ACC112 (cell line): ENCODE measurements around the gene HCN2.

Experiments used
- H2AFZ ChIP-seq: fragments of 200-600 bp; sonication (generic); one replicate; pipeline ENCODE4 v1.6.0; 2017; ENCODE audit warnings: antibody characterized with exemption, low read length; ENCODE audit not compliant: unreplicated experiment
- H3K27ac ChIP-seq: fragments of 200-600 bp; sonication (generic); 2 replicates; pipeline ENCODE4 v1.5.1; 2014; ENCODE audit warnings: low read depth, mild to moderate bottlenecking, antibody characterized with exemption, low read length, moderate library complexity
- H3K27me3 ChIP-seq: fragments of 200-600 bp; sonication (generic); 2 replicates; pipeline ENCODE4 v1.6.1; 2014; ENCODE audit warnings: mild to moderate bottlenecking, antibody characterized with exemption, low read length, moderate library complexity, mixed read lengths; ENCODE audit not compliant: insufficient read depth
- H3K36me3 ChIP-seq: fragments of 200-600 bp; sonication (generic); 2 replicates; pipeline ENCODE4 v1.6.1; 2016; ENCODE audit warnings: mild to moderate bottlenecking, antibody characterized with exemption, low read length, moderate library complexity, mixed read lengths; ENCODE audit not compliant: insufficient read depth
- H3K4me1 ChIP-seq: fragments of 200-600 bp; sonication (generic); one replicate; pipeline ENCODE4 v1.6.1; 2016; ENCODE audit warnings: low read length, mixed read lengths; ENCODE audit not compliant: insufficient read depth, unreplicated experiment, control insufficient read depth
- H3K4me3 ChIP-seq: fragments of 200-600 bp; sonication (generic); 2 replicates; pipeline ENCODE4 v1.5.1; 2014; ENCODE audit warnings: mild to moderate bottlenecking, low read depth, low read length
- H3K79me2 ChIP-seq: fragments of 200-600 bp; sonication (generic); one replicate; pipeline ENCODE4 v1.6.0; 2016; ENCODE audit warnings: low read length; ENCODE audit not compliant: control insufficient read depth, unreplicated experiment, insufficient read depth

The HCN2 gene

DNA sequence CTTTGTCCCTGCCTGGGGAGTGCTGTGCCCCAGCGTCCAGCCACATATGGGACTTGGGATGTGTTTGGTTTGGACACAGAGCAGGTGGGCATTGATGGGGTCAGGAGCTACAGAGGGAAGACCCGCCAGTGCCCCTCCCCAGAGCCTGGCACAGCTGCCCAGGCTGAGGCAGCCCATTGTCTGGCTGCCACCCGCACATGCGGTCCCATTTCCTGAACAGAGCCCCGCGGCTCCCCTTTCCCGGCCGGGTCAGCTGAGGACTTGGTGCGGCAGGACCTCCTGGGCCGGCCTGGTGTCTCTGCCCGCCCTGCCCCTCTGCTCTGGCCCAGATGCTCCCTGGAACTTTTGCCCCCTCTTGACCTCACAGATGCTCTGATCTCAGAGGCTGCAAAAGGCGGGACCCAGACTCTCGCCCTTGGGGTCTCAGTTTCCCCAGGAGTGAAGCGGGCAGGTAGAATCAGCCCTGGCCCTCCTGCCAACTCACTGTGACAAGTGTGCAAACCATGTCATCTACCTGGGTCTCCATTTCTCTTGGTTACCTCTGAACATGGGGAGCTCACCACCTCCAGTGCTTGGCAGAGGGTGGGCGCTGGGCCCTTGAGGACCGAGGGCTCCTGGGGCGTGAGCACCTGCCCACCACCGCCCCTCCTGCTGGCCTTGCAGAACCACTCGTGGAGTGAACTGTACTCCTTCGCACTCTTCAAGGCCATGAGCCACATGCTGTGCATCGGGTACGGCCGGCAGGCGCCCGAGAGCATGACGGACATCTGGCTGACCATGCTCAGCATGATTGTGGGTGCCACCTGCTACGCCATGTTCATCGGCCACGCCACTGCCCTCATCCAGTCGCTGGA is 17.8 kb downstream of the HCN2 start:
- no peak overlapping the region for H2AFZ ChIP-seq
- no peak overlapping the region for H3K4me3 ChIP-seq
- no peaks in the 10 kb centered on the region for H3K36me3 ChIP-seq
- H3K79me2 ChIP-seq, result no peaks in the 10 kb centered on the region
- H3K27me3 ChIP-seq, result no peaks in the 10 kb centered on the region
- H3K4me1 ChIP-seq, result peaks cover 18% of the 10 kb centered on the region
- H3K27ac ChIP-seq, result no peak overlapping the region

DNA sequence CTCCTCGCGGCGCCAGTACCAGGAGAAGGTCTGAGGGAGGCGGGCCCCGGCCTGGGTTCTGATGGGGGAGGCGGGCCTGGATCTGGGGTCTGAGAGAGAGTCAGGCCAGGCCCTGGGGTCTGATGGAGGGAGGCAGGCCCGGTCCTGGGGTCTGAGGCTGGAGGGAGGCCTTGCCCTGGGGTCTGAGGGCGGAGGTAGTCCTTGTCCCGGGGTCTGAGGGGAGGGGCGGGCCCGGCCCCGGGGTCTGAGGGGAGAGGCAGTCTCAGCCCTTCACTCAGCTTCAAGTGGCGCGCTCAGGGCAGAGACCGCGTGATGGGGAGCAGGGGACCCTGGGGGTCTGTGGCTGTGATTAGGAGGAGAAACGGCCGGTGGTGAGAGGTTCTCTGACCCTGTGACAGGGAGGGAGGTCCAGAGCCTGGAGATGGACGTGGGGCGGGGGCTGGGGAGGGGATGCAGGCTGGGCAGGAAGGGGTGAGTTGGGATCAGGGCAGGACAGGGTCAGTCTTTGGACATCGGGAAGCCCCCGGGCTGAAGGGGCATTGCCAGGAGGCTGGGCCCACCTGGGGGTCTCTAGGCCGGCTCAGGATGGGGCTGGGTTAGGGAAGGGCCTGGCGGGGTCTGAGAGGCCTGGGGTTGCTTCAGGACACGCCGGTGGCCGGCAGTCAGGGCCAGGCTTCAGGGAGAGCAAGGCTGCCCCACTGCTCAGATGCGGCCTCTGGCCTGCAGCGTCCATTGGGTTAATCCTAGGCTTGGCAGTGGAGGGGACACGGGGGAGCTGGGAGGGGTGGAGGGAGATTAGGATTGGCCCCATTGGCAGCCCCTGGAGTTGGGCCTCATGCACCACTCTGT is 18.7 kb downstream of the HCN2 start:
- H3K4me3 ChIP-seq, result no peak overlapping the region
- H3K36me3 ChIP-seq, result no peaks in the 10 kb centered on the region
- no peak overlapping the region for H3K27ac ChIP-seq
- H2AFZ ChIP-seq, result no peak overlapping the region
- H3K79me2 ChIP-seq, result no peaks in the 10 kb centered on the region
- no peaks in the 10 kb centered on the region for H3K27me3 ChIP-seq
- peaks cover 18% of the 10 kb centered on the region for H3K4me1 ChIP-seq

DNA sequence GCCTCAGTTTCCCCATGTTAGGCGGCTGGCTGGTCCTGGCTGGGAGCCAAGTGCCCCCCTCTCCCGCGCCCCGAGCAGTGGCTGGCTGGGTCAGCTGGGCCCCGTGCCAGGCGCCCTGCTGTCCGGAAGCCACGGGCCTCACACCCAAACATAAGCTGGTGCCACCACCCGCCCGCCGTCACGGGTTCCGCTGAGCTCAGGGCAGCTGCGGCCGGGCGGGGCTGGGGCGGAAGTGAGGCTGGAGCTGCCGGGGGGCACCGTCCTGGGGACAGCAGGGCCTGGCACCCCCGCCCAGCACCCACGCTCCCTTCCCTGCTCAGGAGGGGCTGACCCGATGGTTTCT is 19.3 kb downstream of the HCN2 start:
- no peaks in the 10 kb centered on the region for H3K36me3 ChIP-seq
- no peaks in the 10 kb centered on the region for H3K79me2 ChIP-seq
- H3K27me3 ChIP-seq, result no peaks in the 10 kb centered on the region
- no peak overlapping the region for H2AFZ ChIP-seq
- no peak overlapping the region for H3K4me3 ChIP-seq
- H3K4me1 ChIP-seq, result peaks cover 18% of the 10 kb centered on the region
- H3K27ac ChIP-seq, result no peak overlapping the region

DNA sequence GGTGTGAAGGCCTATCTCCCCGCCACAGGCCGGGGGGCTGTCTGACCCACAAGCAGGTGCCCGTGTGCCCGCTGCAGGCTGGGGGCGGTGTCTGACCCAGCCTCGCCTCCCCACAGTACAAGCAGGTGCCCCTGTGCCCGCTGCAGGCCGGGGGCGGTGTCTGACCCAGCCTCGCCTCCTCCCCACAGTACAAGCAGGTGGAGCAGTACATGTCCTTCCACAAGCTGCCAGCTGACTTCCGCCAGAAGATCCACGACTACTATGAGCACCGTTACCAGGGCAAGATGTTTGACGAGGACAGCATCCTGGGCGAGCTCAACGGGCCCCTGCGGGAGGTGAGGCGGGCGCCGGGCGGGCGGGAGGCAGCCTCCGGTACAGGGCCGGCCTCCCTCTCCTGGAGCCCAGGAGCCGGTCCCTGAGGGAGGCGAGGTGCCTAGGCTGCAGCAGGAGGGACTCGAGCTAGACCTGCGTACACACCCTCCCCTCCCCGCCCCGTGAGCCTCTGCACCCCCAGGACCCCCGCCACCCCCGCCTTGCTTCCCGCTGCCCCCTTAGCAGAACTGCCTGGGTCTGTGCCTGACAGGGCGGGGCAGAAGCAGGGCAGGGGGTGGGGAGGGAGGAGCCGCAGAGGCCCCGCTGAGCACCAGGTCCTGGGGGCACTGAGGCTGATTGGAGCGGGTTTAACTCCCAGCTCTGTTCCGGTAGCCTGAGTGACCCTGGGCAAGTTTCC is 20.6 kb downstream of the HCN2 start:
- H3K4me1 ChIP-seq, result peaks cover 18% of the 10 kb centered on the region
- H3K36me3 ChIP-seq, result no peaks in the 10 kb centered on the region
- H3K79me2 ChIP-seq, result no peaks in the 10 kb centered on the region
- peak overlapping the region; percentile 2 for H2AFZ ChIP-seq
- H3K27ac ChIP-seq, result peak overlapping the region; percentile 91
- H3K4me3 ChIP-seq, result peak overlapping the region; percentile 17; the same call in 1 of the 2 replicates
- no peaks in the 10 kb centered on the region for H3K27me3 ChIP-seq

DNA sequence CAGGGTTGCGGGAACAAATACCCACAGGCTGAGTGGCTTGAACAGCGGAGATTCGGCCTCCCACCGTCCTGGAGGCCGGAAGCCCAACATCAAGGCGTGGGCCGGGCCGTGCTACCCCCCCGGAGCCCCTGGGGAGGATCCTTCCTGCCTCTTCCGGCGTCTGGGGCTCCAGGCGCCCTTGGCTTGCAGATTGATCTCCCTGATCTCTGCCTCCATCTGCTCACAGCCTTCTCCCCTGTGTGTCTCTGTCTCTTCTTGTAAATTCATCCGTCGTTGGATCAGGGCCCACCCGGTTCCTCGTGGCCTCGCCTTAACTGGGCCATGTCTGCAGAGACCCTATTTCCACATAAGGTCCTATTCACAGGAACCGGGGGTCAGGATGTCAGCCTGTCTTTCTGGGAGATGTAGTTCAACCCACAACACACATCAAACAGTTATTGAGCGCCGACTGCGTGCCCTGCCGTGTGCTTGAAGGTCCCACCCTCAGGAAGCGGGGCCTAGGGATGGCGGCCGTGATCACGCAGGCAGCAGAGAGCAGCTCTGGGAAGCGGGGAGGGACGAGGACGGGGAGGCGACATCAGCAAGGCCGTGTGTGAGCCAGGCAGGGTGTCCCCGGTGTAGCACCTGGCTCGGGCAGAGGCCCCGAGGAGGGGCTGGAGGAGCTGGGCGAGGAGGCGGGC is 21.3 kb downstream of the HCN2 start:
- H3K4me3 ChIP-seq, result peak overlapping the region; percentile 17; the same call in 1 of the 2 replicates
- H3K36me3 ChIP-seq, result no peaks in the 10 kb centered on the region
- H3K27me3 ChIP-seq, result no peaks in the 10 kb centered on the region
- peak overlapping the region; percentile 91 for H3K27ac ChIP-seq
- H2AFZ ChIP-seq, result peak overlapping the region; percentile 2
- no peaks in the 10 kb centered on the region for H3K79me2 ChIP-seq
- H3K4me1 ChIP-seq, result peaks cover 18% of the 10 kb centered on the region

DNA sequence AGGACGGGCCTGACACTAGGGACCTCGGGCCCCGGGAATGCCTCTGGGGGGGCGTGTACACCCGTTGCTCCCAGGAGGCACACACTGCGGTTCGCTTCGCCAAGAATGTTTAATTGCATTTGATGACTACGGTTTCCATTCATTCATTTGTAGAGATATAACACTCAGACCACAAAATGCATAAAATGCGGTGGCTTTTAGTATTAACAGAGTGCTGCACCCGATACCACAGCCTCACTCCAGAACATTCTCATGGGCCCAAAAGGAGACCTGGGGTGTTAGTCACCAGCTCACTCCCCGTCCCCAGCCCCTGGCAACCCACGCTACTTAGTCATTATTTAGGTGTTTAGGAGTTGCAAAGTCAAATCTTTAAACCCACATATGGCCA is 21.8 kb downstream of the HCN2 start:
- H3K27ac ChIP-seq, result peak overlapping the region; percentile 91
- H3K36me3 ChIP-seq, result no peaks in the 10 kb centered on the region
- H3K27me3 ChIP-seq, result no peaks in the 10 kb centered on the region
- H3K4me3 ChIP-seq, result 0 out of 2 replicates have a peak overlapping the region, but pooled peaks have one; percentile 17
- H3K4me1 ChIP-seq, result peaks cover 18% of the 10 kb centered on the region
- no peaks in the 10 kb centered on the region for H3K79me2 ChIP-seq
- H2AFZ ChIP-seq, result no peak overlapping the region

DNA sequence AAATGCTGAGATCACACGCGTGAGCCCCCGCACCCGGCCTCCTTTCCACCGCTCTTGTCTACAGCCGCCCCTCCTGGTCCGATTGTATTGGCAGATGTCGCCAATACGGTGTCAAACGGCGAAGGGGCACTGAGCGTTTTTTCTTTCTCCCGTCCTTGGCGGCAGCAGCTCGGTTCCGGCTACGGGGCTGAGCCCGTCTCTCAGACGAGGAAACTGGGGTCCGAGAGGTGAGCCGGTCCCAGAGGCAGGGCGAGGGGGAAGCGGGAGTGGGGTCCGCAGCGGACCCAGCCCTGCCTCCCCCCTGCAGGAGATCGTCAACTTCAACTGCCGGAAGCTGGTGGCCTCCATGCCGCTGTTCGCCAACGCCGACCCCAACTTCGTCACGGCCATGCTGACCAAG is 23.3 kb downstream of the HCN2 start:
- no peaks in the 10 kb centered on the region for H3K36me3 ChIP-seq
- peaks cover 18% of the 10 kb centered on the region for H3K4me1 ChIP-seq
- no peaks in the 10 kb centered on the region for H3K79me2 ChIP-seq
- H3K27me3 ChIP-seq, result no peaks in the 10 kb centered on the region
- H3K4me3 ChIP-seq, result no peak overlapping the region
- no peak overlapping the region for H3K27ac ChIP-seq
- H2AFZ ChIP-seq, result no peak overlapping the region

DNA sequence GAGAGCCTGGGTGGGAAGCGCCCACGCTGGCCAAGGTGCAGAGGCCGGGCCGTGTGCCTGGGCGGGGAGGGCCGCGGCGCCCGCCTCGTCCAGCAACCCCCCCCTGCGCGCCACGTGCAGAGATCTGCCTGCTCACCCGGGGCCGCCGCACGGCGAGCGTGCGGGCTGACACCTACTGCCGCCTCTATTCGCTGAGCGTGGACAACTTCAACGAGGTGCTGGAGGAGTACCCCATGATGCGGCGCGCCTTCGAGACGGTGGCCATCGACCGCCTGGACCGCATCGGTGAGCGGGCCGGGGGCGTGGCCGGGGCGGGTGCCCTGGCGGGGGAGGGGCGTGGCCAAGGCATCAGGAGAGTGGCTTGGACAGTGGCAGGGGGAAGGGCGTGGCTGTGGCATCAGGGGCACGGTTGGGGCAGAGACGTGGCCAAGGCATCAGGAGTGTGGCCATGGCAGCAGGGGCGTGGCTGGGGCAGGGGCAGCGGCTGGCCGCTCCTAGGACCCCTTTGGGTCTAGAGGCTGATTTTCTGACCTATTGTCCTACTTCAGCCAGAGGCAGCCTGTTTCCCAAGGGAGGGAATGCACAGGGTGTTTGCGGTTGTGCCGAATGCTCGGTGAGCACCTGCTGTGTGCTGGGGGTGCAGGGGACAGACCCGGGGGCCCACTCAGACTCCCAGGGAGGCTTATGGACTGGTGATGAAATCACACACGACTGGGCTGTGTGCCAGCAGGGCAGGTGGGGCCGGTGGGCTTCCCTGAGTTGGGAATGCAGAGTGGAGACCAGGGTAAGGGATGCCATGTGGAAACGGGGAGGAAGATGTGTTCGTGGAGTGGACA is 24.3 kb downstream of the HCN2 start:
- H3K27me3 ChIP-seq, result no peaks in the 10 kb centered on the region
- no peaks in the 10 kb centered on the region for H3K36me3 ChIP-seq
- peaks cover 18% of the 10 kb centered on the region for H3K4me1 ChIP-seq

DNA sequence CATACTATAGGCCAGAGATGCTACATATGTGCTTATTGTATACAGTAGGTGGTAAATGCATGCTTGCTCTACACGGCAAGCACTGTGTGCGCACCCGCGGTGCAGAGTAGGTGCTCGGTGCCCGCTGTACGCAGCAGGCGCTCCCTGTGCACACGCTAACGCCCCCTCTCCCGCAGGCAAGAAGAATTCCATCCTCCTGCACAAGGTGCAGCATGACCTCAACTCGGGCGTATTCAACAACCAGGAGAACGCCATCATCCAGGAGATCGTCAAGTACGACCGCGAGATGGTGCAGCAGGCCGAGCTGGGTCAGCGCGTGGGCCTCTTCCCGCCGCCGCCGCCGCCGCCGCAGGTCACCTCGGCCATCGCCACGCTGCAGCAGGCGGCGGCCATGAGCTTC is 25.9 kb downstream of the HCN2 start:
- Histone ChIP-seq H3K79me2 (no peaks in the 10 kb centered on the region), H3K4me3 (no peak overlapping the region), H3K4me1 (peaks cover 13% of the 10 kb centered on the region), H2AFZ (no peak overlapping the region), H3K27me3 (no peaks in the 10 kb centered on the region), H3K27ac (no peak overlapping the region), H3K36me3 (no peaks in the 10 kb centered on the region)

More for the DNA sequence above, 24.3 kb downstream of the HCN2 start:
- H3K27ac ChIP-seq, result no peak overlapping the region
- H2AFZ ChIP-seq, result no peak overlapping the region
- no peak overlapping the region for H3K4me3 ChIP-seq
- H3K79me2 ChIP-seq, result no peaks in the 10 kb centered on the region
